H7 (cell line): ENCODE measurements around the gene LGR4. TPM values are rescaled to one million over a fixed set of nuclear protein-coding genes. Genes with fewer than 3 reads are reported as not detected.
A peak's percentile ranks its signal among the peaks of the same experiment; 100 is the strongest.

Source experiments
- DNase-seq: peaks from one replicate; pipeline ENCODE4 v3.0.0; 2012
- H3K27me3 ChIP-seq: 2 replicates; pipeline ENCODE4 v1.6.0; 2011; ENCODE audit warnings: mild to moderate bottlenecking, low read length; ENCODE audit not compliant: control insufficient read depth, insufficient read depth
- H3K36me3 ChIP-seq: replicated peaks from 2 replicates; pipeline ENCODE4 v1.5.1; 2011; ENCODE audit warnings: low read length; ENCODE audit not compliant: control insufficient read depth, insufficient read depth
- H3K4me3 ChIP-seq: 2 replicates; pipeline ENCODE4 v1.5.1; 2011; ENCODE audit warnings: low read depth, mild to moderate bottlenecking, control low read depth, low read length, moderate library complexity; ENCODE audit not compliant: insufficient read depth
- total RNA-seq: library from RNA; depleted of rRNA; stranded (reverse); fragments of >200 nt; shearing (Covaris generic); gene quantifications from 2 replicates; pipeline ENCODE4 v1.2.3, GENCODE V29; 2014

The LGR4 gene
- total RNA-seq, 1 experiment from 2014 or later = 51.1 TPM

- DNase-seq = no peak
- peaks cover 10% of the 10 kb centered on the region for H3K36me3 ChIP-seq
Observed at GRCh38 chr11:27386181-27386845, 86.3 kb downstream of the LGR4 start.

DNA sequence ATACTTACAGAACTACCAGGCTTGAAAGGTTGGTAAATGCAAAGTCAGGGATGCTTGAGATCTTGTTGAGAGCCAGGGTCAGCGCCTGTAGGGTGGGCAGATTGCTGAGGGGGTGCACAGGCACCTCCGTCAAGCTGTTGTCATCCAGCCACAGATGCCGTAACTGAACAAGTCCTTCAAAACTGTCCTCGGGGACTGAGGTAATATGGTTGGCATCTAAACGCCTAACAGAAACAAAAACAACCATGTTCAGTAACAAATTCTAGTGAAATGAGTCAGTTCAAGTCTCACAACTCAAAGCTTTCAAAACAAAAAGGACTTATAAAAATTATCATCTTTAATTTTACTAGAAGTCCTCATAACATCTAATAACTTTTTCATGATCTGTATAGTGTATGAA, 87.3 kb downstream of the LGR4 start:
- H3K36me3 ChIP-seq = peaks cover 10% of the 10 kb centered on the region
- no peak for DNase-seq
- H3K4me3 ChIP-seq = no peak overlapping the region
- no peaks in the 10 kb centered on the region for H3K27me3 ChIP-seq

More at GRCh38 chr11:27386181-27386845, 86.3 kb downstream of the LGR4 start:
- no peaks in the 10 kb centered on the region for H3K27me3 ChIP-seq
- no peak overlapping the region for H3K4me3 ChIP-seq

- DNase-seq = no peak
- H3K36me3 ChIP-seq = peaks cover 11% of the 10 kb centered on the region
- no peaks in the 10 kb centered on the region for H3K27me3 ChIP-seq
- no peak overlapping the region for H3K4me3 ChIP-seq
Observed at GRCh38 chr11:27384227-27384626, 88.4 kb downstream of the LGR4 start.

GRCh38 chr11:27383645-27384044, 88.9 kb downstream of the LGR4 start:
- peaks cover 12% of the 10 kb centered on the region for H3K36me3 ChIP-seq
- H3K27me3 ChIP-seq = no peaks in the 10 kb centered on the region
- DNase-seq = no peak
- H3K4me3 ChIP-seq = no peak overlapping the region

DNA sequence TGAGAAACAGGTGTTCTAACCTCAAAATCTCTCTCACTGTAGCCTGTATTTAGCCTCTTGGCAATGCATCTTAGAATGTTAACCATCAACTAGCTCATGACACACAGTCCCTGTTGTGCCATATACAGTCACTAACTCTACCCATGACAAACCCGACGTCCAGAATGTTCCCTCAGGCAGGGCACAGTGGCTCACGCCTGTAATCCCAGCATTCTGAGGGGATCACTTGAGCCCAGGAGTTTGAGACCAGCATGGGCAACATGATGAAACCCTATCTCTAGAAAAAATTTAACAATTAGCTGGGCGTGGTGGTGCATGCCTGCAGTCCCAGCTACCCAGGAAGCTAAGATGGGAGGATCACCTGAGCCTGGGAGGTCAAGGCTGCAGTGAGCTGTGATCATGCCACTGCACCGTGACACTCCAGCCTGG, 91.3 kb downstream of the LGR4 start:
- no peaks in the 10 kb centered on the region for H3K27me3 ChIP-seq
- no peak overlapping the region for H3K4me3 ChIP-seq
- no peak for DNase-seq
- peaks cover 14% of the 10 kb centered on the region for H3K36me3 ChIP-seq

DNA sequence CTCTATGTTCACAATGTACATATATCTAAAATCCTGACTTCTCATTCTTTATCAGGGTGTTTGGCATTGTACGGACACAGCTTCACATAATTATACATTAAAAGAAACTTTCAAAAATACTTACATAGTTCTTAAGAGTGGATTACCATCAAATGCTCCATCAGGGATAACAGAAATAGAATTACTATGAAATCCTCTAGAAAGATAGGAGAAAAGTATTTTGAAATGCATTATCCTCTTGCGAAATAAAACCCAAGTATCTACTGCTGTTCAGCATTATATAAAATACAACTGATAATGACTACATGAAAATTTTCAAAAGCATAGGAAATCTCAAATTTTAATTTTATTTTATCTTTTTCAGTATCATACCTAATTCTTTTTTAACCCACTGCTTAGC, 91.8 kb downstream of the LGR4 start:
- DNase-seq = no peak
- Histone ChIP-seq H3K27me3 (no peaks in the 10 kb centered on the region), H3K4me3 (no peak overlapping the region), H3K36me3 (peaks cover 14% of the 10 kb centered on the region)

GRCh38 chr11:27379449-27379848, 93.1 kb downstream of the LGR4 start:
- Histone ChIP-seq H3K36me3 (peaks cover 10% of the 10 kb centered on the region), H3K4me3 (no peak overlapping the region)
- DNase-seq = no peak

DNA sequence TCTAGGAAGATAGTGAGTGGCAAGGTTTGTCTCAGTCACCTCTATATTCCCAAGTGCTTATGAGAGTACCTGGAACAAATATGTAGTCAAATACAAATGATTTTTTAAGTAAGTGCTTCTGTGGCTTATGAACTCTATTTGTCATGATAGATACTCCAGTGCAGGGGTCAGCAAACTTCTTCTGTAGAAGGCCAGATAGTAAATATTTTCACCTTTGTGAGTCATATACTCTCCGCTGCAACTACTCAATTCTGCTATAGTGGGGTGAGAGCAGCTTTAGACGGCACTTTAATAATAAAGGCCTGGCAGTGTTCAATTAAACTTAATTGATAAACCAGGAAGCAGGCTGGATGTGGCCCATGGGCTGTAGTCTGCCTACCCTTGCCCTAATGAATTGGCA, 97.2 kb downstream of the LGR4 start:
- no peak for DNase-seq
- no peaks in the 10 kb centered on the region for H3K27me3 ChIP-seq
- H3K4me3 ChIP-seq = no peak overlapping the region
- H3K36me3 ChIP-seq = peaks cover 9% of the 10 kb centered on the region

More at GRCh38 chr11:27379449-27379848, 93.1 kb downstream of the LGR4 start:
- no peaks in the 10 kb centered on the region for H3K27me3 ChIP-seq

- no peak for DNase-seq
- peaks cover 6% of the 10 kb centered on the region for H3K36me3 ChIP-seq
- no peaks in the 10 kb centered on the region for H3K27me3 ChIP-seq
- no peak overlapping the region for H3K4me3 ChIP-seq
Observed at GRCh38 chr11:27373856-27374602, 98.6 kb downstream of the LGR4 start.

GRCh38 chr11:27373392-27373791, 99.2 kb downstream of the LGR4 start:
- Histone ChIP-seq H3K4me3 (no peak overlapping the region), H3K27me3 (no peaks in the 10 kb centered on the region), H3K36me3 (peaks cover 6% of the 10 kb centered on the region)
- no peak for DNase-seq

- Histone ChIP-seq H3K27me3 (no peaks in the 10 kb centered on the region), H3K4me3 (no peak overlapping the region), H3K36me3 (peaks cover 13% of the 10 kb centered on the region)
- no peak for DNase-seq
Observed at GRCh38 chr11:27372164-27372563, 100.4 kb downstream of the LGR4 start.

DNA sequence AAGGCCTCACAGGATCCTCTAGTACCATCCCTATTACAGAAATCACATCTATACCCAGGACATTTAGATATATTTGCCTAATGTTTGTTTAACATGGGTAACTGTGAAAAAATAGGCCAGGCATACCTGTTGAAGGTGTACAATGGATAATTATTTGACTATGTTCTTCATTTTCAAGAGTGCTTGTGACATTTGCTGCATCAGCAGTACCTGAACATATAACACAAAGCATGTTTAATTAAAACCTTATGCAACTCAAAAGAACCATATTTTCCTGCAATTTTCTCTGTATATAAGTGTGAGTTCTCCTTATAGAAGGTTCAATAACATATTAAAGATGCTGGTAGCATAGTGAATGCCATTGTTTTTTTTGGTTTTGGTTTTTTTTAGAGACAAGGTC, 101.1 kb downstream of the LGR4 start:
- peaks cover 13% of the 10 kb centered on the region for H3K36me3 ChIP-seq
- DNase-seq = no peak

DNA sequence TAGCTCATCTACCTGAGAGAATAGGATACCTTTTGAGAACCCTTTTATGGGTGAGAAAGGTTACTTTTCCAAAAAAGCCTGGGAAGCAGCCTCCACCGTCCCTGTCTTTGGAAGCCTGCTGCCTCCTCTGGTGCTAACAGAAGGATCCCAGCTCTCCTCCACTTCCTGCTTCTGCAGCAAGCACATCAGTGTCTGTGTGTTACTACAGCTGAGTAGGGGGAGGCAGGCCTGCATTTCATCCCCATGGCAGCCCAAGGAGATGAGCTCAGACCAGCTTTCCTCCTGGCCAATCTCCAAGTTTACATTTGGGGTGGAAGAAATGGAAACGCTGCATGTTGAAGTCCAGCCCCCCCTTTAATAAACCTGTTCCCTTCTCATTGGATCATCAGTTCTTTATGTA, 102.2 kb downstream of the LGR4 start:
- DNase-seq = no peak
- no peaks in the 10 kb centered on the region for H3K27me3 ChIP-seq
- no peak overlapping the region for H3K4me3 ChIP-seq
- peaks cover 12% of the 10 kb centered on the region for H3K36me3 ChIP-seq

More for the DNA sequence above, 101.1 kb downstream of the LGR4 start:
- Histone ChIP-seq H3K4me3 (no peak overlapping the region), H3K27me3 (no peaks in the 10 kb centered on the region)

DNA sequence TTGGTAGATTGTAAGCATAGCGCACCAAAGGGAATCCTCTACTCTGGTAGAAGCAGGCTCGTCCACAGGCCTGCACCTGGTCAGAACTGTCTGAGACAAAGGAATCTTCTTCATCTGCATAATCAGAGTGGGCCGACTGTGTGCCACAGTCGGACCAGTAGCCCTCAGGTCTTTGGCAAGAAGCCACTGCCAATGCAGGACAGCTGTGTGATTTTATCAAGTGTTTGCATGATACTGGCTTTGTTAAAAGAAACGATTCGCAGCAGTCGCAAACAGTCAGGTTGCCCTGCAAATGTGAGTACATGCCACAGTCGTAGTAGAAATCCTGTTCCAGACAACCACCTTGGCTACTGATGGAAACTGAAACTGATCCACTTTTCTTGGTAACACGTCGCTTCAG, 104.7 kb downstream of the LGR4 start:
- H3K4me3 ChIP-seq = no peak overlapping the region
- H3K27me3 ChIP-seq = no peaks in the 10 kb centered on the region
- peaks cover 10% of the 10 kb centered on the region for H3K36me3 ChIP-seq
- DNase-seq = no peak

GRCh38 chr11:27363576-27364117, 108.9 kb downstream of the LGR4 start:
- Histone ChIP-seq H3K27me3 (no peaks in the 10 kb centered on the region), H3K36me3 (peaks cover 7% of the 10 kb centered on the region), H3K4me3 (peak overlapping the region; percentile 80)
- DNase-seq = no peak
